GM08714 (cell line): ENCODE results near the gene AP3S1.

ENCODE experiments used
- H3K4me3 ChIP-seq: fragments of 200-500 bp; sonication (Bioruptor generic); 2 replicates; pipeline ENCODE4 v1.5.1; 2014; ENCODE audit warnings: mild to moderate bottlenecking, low read length, inconsistent platforms
- ZNF274 ChIP-seq: IDR thresholded peaks from 2 replicates; pipeline ENCODE4 v1.6.1; 2012; ENCODE audit warnings: mild to moderate bottlenecking, low read depth, low read length

Gene AP3S1

DNA sequence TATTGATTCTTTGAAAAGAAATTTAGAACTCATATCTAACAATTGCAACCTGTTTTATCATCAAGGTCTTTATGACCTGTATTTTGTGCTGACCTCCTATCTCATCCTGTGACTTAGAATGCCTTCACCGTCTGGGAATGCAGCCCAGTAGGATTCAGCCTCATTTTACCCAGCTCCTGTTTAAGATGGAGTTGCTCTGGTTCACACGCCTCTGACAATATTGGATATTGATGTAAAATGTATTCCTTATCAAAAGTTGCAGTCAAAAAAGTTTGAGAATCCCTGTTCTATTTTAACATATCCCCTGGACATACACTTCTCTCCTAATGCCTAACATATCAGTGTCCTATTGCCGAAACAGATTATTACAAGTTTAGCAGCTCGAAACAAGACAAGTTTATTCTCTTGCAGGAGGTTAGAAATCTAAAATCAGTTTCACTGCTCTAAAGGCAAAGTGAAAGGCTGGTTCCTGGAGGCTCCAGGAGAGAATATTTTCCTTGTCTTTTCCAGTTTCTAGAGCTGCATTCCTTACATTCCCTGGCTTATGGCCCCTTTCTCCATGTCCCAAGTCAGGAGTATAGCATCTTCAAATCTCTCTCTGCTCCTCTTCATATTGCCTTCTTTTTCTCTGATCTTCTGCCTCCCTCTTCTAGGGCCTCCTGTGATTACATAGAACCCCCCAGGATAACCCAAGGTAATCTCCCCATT, 89.0 kb downstream of the AP3S1 start:
- no peak for TF ChIP-seq ZNF274
- H3K4me3 ChIP-seq, result no peak overlapping the region

DNA sequence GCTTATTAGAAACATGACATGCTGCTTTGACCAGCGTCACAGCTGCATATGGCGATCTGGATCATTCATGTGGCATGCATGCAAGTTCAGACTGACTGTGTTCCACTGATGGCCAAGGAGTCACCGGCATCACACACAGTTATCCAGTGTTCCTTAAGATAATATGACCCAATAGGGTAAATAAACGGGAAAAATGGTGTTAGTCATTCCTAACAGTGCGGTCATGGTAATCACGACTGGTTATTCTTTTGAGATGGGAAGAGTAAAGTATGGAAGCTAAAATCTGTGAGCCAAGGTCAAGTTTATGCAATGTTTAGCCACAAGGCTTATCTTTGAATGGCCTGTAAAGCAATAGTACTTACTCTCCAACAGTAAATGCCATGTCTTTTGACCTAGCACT, 91.3 kb downstream of the AP3S1 start:
- no peak overlapping the region for H3K4me3 ChIP-seq
- TF ChIP-seq ZNF274, result no peak

DNA sequence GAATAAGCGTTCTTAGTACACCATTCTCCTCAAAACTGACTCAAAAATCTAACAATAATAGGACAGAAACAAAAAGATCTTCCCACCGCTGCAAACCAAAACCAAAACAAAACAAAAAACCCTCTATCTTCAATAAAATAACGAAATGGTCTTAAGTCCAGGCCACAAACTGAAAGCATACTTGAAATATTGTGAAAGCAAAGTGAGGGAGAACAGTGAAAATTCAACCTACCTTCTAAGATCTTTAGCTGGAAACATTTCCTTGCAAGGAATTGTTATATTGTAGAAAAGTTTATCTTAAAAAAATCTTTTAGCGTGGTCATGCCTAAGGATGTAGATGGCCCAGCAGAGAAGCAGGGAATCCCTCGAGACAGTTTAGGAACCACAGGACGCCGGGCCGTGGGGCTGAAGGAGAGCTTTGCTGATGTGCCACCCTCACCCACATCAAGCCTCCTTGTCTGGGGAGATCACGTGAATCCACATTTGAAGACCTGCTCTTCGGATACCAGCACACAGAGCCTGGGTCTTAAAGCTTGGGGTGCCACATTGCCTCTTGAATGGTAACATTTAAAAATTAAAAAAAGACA, 92.7 kb downstream of the AP3S1 start:
- no peak for TF ChIP-seq ZNF274
- H3K4me3 ChIP-seq, result no peak overlapping the region

DNA sequence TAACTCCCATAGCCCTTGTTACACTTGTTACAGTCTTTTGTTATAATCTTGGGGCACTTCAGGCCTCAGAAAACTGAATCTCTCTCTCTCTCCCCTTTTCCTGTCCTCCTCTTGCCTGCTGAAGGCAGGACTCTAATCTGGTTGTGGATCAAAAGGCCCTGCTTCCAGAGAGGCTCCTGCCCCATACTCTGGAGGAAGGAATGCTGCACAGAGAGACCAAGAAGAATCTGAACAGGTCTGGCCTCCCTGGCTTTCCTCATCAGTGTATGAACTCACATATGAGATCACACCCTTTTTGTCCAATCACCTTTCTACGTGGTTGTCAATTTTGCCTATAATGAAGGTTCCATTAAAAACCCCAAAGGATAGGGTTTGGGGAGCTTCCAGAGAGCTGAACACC, 94.3 kb downstream of the AP3S1 start:
- TF ChIP-seq ZNF274, result no peak
- H3K4me3 ChIP-seq, result no peak overlapping the region

DNA sequence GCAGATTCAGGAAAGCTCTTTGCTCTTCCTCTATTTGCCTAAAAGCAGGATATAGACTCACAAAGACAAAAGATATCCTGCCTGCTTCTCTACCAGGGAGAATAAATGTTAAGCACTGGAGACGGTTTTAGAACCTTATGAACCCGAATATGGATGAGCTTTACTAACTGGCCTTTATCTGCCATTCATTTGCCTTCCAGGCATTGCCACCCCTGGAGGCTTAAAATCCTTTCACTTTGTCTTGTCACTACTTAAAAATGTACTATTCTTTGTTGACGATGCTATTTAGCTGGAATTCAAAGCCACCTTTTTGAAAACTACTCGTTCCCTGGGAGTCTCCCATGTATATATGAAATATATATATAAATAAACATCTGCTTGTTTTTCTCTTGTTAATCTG, 97.3 kb downstream of the AP3S1 start:
- no peak for TF ChIP-seq ZNF274
- H3K4me3 ChIP-seq, result no peak overlapping the region

DNA sequence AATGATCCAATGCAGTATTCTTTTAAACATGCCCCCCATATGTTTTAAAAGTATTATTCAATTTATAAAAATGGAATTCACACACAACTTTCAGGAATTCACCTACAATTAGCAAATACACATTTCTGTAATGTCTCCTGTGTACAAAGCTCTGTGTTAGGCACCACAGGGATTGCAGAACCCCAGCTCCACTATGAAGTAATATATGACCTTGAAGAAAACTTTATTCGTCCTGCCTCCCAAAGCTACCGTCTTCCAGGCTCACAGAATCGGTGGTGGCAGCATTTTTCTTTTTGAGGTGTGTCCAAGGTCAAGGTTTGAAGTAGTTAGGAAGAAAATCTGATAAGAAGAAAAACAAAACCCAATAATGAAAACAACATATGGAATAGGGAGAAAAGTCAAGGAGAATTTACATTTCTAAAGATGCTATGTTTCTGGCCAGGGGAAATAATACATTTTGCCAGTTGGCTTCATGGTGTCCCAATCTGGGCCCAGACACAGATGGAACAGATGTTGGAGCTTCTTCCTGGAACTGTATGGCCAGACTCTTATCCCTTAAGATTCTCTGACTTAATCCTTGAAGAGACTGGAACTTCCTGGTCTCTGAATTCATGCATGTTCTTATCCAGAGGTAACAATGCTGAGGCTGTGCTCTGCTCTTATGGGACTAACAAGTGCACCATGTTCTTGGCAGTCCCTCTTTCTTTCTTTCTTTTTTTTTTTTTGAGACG, 98.5 kb downstream of the AP3S1 start:
- H3K4me3 ChIP-seq, result no peak overlapping the region
- no peak for TF ChIP-seq ZNF274

DNA sequence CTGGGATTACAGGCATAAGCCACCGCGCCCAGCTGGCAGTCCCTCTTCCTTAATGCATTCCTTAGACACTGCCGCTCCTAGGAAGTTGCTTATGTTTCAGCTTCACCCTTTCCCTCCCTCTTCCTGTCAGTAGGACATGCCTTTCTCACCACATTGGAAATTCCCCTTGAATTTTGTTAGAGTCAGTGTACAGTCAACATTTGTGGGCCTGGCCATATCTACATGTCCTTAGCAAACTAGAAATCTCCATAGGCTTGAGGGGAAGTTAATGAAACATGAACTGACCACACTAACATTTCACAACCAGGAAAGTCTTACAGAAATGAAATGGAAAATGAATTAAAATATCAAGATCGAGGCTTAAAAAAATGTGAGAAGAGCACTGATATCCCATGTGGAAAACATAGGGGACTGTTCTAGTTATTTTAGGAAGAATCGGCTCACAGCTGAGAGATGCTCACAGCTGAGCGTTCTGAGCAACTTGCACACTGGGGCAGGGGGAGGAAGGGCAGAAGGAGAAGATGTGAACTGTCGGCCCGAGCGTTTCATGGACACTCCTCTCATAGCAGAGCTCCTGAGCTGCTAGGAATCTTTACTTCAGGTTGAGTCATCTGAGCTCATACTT, 99.4 kb downstream of the AP3S1 start:
- TF ChIP-seq ZNF274, result no peak
- no peak overlapping the region for H3K4me3 ChIP-seq

DNA sequence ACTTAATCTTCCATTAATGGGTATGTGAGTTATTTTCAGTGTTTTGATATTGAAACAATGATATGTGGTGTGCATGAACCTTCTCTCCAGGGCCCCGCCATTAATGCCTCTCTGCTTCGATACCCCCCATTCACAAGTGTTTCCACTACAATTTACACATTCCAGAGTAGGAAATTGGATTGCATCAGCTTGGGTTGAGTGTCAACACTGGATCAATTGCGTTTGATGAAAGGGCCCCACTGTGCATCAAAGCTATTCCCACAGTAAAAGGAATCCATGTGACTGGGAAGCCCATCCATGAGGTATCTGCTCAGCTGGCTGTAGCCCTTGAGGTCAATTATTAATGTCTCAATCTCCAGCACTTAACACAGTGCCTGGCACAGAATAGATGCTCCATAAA, 102.8 kb downstream of the AP3S1 start:
- no peak for TF ChIP-seq ZNF274
- no peak overlapping the region for H3K4me3 ChIP-seq

DNA sequence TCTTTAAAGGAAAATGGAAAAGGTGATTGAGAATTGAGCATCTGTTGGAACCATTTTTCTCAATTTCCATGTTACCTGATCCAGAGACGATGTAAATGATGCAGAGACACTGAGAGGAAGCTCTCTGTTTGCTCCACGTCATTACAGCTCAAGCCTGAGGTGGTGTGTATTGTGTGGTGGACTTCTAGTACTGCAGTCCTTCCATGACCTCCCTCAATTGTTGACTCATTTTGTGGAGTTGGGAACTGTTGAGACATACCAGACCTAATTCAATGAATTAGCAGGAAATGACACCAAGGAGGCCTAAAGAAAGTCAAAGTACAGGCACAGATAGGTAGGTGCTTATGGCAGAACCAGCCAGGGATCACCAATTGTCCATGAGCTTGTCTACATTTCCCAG, 104.9 kb downstream of the AP3S1 start:
- no peak overlapping the region for H3K4me3 ChIP-seq
- no peak for TF ChIP-seq ZNF274

DNA sequence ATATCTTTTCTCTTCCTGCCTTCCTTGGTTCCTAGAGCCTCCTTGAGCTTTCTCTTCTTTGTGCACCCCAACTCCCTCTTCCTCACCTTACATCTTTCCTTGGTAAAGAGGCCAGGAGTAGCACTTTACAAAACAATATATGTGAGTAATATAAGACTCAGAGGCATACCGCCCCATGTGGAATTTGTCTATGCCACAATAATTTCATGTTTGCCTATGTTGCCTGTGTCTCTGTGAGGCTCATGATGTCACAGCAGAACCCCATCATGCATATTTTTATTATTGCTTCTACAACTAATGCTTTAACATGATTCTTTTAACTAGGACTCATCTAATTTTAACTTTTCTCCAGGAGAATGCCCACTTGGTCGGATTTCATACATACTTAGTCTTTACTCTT, 105.5 kb downstream of the AP3S1 start:
- no peak for TF ChIP-seq ZNF274
- no peak overlapping the region for H3K4me3 ChIP-seq

DNA sequence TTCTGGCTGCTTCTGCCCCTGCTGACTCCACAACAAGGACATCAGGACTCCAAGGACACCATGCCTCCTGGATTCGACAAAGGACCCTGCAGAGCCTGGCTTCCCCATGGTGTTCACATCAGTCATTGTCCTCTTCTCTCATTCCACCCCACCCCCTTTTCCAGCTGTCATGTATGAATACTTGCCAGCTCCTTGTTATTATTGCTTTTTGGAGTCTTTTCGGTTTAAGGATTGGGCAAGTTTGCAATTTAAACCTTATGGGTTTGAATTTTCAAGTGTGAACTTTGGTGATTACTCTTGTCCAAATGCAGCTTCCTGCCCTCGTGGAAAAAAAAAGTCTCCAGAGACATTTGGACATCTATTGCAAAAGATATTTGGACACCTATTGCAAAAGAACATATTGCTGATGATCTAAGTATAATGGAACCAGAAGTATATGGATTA, 106.4 kb downstream of the AP3S1 start:
- TF ChIP-seq ZNF274, result no peak
- H3K4me3 ChIP-seq, result no peak overlapping the region

DNA sequence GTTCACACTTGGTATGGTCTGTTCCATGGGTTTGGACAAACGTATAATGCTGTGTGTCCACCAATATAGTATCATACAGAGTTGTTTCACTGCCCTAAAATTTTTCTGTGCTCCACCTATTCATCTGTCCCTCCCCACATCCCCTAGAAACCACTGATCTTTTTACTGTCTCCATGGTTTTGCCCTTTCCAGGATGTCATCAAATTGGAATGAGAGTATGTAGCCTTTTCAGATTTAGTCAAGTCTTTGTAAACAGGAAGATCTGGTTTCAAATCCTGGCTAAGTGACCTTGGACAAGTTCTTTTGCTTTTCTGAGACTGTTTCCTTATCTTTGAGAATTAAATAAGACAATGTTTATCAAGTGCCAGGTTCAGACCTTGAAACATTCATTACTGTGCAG, 107.4 kb downstream of the AP3S1 start:
- no peak overlapping the region for H3K4me3 ChIP-seq
- no peak for TF ChIP-seq ZNF274

DNA sequence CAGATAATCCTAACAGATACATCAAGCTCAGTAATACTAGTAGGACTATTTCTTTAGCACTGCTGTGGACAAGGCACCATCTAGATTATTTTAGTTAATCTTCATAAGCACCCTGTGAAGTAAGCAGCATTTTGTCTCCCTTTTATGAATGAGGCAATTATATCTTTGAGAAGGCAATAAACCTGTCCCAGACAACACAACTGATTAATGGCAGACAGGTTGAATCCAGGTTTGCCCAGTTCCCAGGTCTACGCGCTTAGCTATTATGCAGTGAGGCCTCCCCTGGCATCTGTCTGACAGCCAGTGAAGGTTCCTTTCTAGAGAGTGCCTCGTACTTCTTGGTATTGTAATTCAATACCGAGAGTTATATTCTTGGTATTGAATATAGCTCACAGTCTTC, 110.9 kb downstream of the AP3S1 start:
- TF ChIP-seq ZNF274, result no peak
- no peak overlapping the region for H3K4me3 ChIP-seq

DNA sequence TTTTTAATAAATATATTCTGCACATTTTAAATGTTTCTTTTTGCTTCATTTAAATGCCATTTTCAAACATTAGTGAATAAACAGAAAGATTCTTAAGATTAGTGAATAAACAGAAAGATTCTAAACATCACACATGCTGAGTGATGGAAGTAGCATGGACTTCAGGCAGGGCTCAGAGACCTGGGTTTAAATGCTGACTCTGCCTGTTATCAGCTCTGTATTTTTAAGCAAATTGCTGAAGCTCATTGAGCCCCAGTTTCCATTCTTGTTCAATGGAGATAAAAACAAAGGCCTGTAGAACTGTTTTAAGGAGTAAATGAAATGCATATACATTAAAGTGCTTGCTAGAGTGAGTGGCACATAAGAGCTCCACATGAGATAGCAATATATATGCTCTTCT, 112.4 kb downstream of the AP3S1 start:
- no peak for TF ChIP-seq ZNF274
- H3K4me3 ChIP-seq, result no peak overlapping the region

DNA sequence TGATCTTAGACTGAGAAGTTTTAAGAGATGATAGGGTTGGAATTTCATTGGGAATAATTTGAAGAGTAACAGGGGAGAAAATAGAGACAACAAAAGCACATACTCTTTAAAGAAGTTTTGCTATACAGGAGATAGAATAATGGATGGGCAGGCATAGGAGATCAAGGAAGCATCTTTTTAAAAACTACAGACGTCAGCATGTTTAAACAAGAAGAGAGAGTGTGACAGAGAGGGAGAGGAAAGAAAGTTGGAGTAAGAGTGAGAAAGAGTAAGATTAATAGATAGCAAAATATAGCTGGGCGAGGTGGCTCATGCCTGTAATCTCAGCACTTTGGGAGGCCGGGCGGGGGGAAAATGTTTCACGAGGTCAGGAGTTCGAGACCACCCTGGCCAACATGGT, 115.2 kb downstream of the AP3S1 start:
- H3K4me3 ChIP-seq, result no peak overlapping the region
- TF ChIP-seq ZNF274, result no peak
